DND-41 (cell line): ENCODE data around the gene TAGLN2.

ENCODE experiments used
- ATAC-seq: fragments of 200-7000 bp; cut with Tn5 transposase; 3 replicates; pipeline ENCODE4 v1.9.1; 2021; ENCODE audit warnings: low read depth; ENCODE audit not compliant: insufficient read depth
- DNase-seq: peaks from one replicate; pipeline ENCODE4 v3.0.0-alpha.2; 2020
- H2AFZ ChIP-seq: 2 replicates; pipeline ENCODE4 v1.6.0; 2012; ENCODE audit warnings: low read depth, low read length
- H3K27ac ChIP-seq: 2 replicates; pipeline ENCODE4 v1.5.1; 2012; ENCODE audit warnings: low read length, inconsistent platforms
- H3K27me3 ChIP-seq: fragments of 200-600 bp; sonication (generic); 2 replicates; pipeline ENCODE4 v1.6.0; 2012; ENCODE audit warnings: low read length, mild to moderate bottlenecking, inconsistent platforms; ENCODE audit not compliant: insufficient read depth, poor library complexity
- H3K36me3 ChIP-seq: 2 replicates; pipeline ENCODE4 v1.5.1; 2012; ENCODE audit warnings: low read length, inconsistent platforms; ENCODE audit not compliant: insufficient read depth
- H3K4me1 ChIP-seq: 2 replicates; pipeline ENCODE4 v1.5.1; 2012; ENCODE audit warnings: mild to moderate bottlenecking, low read length; ENCODE audit not compliant: insufficient read depth
- H3K4me2 ChIP-seq: 2 replicates; pipeline ENCODE4 v1.6.0; 2012; ENCODE audit warnings: mild to moderate bottlenecking, moderate library complexity, low read length, inconsistent platforms; ENCODE audit not compliant: insufficient read depth
- H3K4me3 ChIP-seq, 2 experiments: fragments of 200-600 bp in 1 of 2; shearing (Covaris generic) in 1 of 2; 2 replicates each; pipeline ENCODE4 v1.5.1; 2012 to 2016; ENCODE audit warnings: inconsistent platforms in 2 of 2, low read length in 2 of 2, mild to moderate bottlenecking in 2 of 2, low read depth in 1 of 2, moderate library complexity in 1 of 2
- H3K79me2 ChIP-seq: 2 replicates; pipeline ENCODE4 v1.6.0; 2012; ENCODE audit warnings: low read length, inconsistent platforms; ENCODE audit not compliant: insufficient read depth
- H3K9ac ChIP-seq: 2 replicates; pipeline ENCODE4 v1.6.0; 2012; ENCODE audit warnings: low read depth, mild to moderate bottlenecking, inconsistent platforms, low read length, moderate library complexity
- H3K9me3 ChIP-seq: 2 replicates; pipeline ENCODE4 v1.5.1; 2012; ENCODE audit warnings: low read length, moderate library complexity, mild to moderate bottlenecking, inconsistent platforms; ENCODE audit not compliant: insufficient read depth, severe bottlenecking
- H4K20me1 ChIP-seq: 2 replicates; pipeline ENCODE4 v1.6.0; 2012; ENCODE audit warnings: low read length; ENCODE audit not compliant: insufficient read depth
- EZH2 ChIP-seq: IDR thresholded peaks from 3 replicates; pipeline ENCODE4 v1.6.1; 2012; ENCODE audit warnings: borderline replicate concordance, low read depth, mild to moderate bottlenecking, moderate library complexity, low read length, inconsistent platforms; ENCODE audit not compliant: severe bottlenecking
- TF ChIP-seq, protein P1 (sequence below): IDR thresholded peaks from 2 replicates; pipeline ENCODE4 v1.5.1; 2012; ENCODE audit warnings: borderline replicate concordance, low read length, moderate library complexity, mild to moderate bottlenecking; ENCODE audit not compliant: poor library complexity, severe bottlenecking; ENCODE audit errors: extremely low read depth

Gene TAGLN2

DNA sequence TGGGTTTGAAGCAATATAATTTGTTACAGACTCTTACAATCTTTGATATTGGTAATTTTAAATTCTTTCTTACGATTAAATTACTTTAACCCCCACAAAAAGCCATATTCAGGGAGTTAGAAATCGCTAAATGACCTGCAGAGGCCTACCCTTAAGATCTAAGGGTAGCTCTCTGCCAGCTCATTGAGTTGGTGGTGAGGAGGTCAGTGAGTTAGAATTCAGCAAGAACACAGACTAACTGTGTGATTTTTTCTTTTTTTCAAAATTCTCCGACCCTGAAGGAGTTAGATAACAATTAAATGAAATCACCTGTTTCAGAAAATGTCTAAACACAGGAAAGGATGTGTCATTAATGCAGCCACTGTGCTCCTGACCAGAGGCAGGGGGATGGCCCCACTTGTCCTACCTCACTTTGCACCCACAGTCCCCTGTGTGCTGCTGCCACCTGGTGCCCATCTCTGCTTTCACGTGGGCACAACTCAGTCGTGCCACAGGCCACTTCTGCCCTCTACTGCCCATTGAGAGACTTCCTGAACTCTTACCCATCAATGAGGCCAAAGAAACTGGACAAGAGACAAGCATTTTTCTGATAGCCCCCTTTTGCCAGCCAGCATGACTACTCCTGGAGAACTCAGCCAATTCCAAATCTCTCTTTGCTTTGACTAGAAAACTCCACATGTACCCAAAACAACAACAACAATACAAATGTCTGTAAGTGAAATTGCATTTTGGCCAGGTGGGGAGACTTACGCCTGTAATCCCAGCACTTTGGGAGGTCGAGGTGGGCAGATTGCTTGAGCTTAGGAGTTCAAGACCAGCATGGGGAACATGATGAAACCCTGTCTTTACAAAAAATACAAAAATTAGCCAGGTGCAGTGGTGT, 33.8 kb downstream of the TAGLN2 start:
- ATAC-seq (peak; percentile 82), DNase-seq (peak; percentile 52)
- H3K4me2 ChIP-seq: no peak overlapping the region
- H3K4me3 ChIP-seq: no peak overlapping the region
- H3K27me3 ChIP-seq: no peaks in the 10 kb centered on the region
- no peak overlapping the region for H3K9ac ChIP-seq
- no peaks in the 10 kb centered on the region for H3K79me2 ChIP-seq
- H3K27ac ChIP-seq: no peak overlapping the region
- TF ChIP-seq, protein P1, sequence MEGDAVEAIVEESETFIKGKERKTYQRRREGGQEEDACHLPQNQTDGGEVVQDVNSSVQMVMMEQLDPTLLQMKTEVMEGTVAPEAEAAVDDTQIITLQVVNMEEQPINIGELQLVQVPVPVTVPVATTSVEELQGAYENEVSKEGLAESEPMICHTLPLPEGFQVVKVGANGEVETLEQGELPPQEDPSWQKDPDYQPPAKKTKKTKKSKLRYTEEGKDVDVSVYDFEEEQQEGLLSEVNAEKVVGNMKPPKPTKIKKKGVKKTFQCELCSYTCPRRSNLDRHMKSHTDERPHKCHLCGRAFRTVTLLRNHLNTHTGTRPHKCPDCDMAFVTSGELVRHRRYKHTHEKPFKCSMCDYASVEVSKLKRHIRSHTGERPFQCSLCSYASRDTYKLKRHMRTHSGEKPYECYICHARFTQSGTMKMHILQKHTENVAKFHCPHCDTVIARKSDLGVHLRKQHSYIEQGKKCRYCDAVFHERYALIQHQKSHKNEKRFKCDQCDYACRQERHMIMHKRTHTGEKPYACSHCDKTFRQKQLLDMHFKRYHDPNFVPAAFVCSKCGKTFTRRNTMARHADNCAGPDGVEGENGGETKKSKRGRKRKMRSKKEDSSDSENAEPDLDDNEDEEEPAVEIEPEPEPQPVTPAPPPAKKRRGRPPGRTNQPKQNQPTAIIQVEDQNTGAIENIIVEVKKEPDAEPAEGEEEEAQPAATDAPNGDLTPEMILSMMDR: peak; percentile 77
- no peak for TF ChIP-seq EZH2
- H2AFZ ChIP-seq: no peak overlapping the region
- H4K20me1 ChIP-seq: no peaks in the 10 kb centered on the region
- H3K36me3 ChIP-seq: no peaks in the 10 kb centered on the region
- H3K9me3 ChIP-seq: no peaks in the 10 kb centered on the region
- no peaks in the 10 kb centered on the region for H3K4me1 ChIP-seq

DNA sequence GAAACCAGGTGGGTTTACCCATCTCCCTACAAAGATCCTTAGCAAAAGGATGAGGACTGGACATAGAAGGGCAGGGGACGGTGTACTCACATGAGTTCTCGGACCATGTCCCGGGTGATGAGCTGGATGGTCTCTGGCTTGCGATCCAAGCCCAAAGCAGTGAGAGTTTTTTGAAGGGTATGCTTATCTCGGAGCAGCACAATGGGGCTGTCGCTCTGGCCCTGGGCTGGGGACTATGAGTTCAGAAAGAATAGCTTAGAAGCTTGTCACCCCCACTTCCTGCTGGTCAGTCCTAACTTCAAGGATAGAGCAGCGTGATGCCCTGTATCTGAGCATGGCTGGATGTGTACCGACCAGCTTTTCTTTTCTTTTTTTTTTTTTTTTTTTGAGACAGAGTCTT, 34.9 kb downstream of the TAGLN2 start:
- TF ChIP-seq, protein P1: no peak
- TF ChIP-seq EZH2: no peak
- Histone ChIP-seq H3K4me2 (no peak overlapping the region), H3K27me3 (peaks cover 3% of the 10 kb centered on the region), H3K9me3 (no peaks in the 10 kb centered on the region), H3K27ac (no peak overlapping the region), H3K4me3 (no peak overlapping the region), H2AFZ (no peak overlapping the region), H3K79me2 (no peaks in the 10 kb centered on the region), H3K9ac (no peak overlapping the region), H3K36me3 (no peaks in the 10 kb centered on the region), H4K20me1 (no peaks in the 10 kb centered on the region), H3K4me1 (no peaks in the 10 kb centered on the region)
- no peak for ATAC-seq
- no peak for DNase-seq

DNA sequence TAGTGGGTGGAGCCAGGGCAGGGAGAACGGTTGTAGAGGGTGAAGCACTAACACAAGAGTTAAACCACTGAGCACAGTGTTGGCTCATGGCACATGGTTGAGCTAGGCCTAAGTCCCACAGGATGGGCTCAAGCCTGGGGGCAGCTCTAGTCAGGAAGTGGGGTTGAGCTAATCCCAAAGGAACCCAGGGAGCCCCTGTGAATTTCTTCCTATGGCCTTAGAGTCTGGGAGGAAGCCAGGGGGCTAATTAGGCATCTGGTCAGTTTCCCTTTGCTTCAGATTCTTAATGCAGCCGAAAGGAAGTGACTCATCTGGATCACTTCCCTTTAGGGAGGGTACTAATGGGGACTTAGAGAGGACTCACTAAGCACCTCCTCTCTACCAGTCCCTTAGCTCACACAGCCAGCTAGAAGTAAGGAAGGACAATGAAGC, 35.5 kb downstream of the TAGLN2 start:
- Histone ChIP-seq H3K4me1 (no peaks in the 10 kb centered on the region), H3K4me3 (no peak overlapping the region), H3K27me3 (peaks cover 3% of the 10 kb centered on the region), H2AFZ (no peak overlapping the region), H3K4me2 (no peak overlapping the region), H3K27ac (no peak overlapping the region), H3K36me3 (no peaks in the 10 kb centered on the region), H4K20me1 (no peaks in the 10 kb centered on the region), H3K9me3 (no peaks in the 10 kb centered on the region), H3K79me2 (no peaks in the 10 kb centered on the region), H3K9ac (no peak overlapping the region)
- TF ChIP-seq, protein P1: no peak
- TF ChIP-seq EZH2: no peak
- DNase-seq (no peak), ATAC-seq (no peak)
